Measurements from ENCODE around the gene KCTD16. TPM values are rescaled to one million over a fixed set of nuclear protein-coding genes. Genes with fewer than 3 reads are reported as not detected.

KCTD16 gene
- total RNA-seq, 1 donor from 2014 or later = 0.18 TPM

DNA sequence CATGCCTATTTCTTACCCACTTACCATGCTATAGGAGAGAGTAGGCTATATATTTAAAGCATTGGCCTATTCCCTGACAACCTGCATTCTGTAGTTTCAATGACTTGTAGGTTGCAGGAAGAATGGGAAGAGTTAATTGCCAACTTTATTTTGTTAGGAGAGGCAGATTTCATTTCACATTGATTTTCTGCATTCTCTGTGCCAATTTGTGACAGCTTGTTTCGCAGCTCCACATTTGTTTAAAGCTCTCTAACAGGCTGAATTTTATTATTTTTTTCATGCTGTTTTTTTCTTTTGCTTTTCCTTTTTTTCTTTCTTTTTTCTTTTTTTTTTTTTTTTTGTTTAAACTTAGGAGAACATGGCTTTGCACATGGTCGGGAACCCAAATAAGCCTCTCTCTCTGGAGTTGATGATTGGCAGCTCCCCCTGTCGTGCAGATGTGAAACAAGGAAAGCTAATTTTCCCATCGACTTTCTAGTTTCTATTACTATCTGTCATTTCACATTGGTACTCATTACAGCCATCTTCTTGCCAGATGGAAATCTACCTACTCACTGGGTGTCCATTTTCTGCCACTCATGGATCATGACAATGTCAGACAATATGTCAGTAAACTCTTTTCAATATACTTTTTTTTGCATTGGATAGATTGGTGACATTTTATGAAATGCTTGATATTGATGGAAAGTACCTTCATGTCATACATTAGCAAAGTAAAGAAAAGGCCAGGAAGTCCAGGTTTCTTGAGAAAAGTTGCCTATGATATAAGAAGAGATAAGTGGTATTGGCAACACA lies 223.2 kb downstream of the KCTD16 start:
- DNase-seq (ENCODE audit: extremely low read depth, low read depth, low spot score) = no peak

DNA sequence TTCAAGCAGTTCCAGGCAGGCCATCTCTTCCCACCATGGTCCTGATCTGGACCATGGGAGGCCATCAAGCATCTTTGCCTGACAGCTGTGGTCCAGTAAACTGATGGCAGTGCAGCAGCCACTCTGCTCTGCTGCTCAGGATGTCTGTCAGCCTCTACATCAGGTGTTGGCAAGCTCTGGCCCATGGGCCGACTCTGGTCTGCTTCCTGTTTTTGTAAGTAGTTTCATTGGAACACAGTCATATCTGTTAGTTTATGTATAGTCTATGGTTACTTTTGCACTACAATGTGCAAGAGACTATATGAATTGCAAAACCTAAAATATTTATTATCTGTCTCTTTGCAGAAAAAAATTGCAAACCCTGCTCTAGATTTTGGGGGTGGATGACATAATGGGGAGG lies 225.0 kb downstream of the KCTD16 start:
- no peak for DNase-seq (ENCODE audit: extremely low read depth, low read depth, low spot score)

DNA sequence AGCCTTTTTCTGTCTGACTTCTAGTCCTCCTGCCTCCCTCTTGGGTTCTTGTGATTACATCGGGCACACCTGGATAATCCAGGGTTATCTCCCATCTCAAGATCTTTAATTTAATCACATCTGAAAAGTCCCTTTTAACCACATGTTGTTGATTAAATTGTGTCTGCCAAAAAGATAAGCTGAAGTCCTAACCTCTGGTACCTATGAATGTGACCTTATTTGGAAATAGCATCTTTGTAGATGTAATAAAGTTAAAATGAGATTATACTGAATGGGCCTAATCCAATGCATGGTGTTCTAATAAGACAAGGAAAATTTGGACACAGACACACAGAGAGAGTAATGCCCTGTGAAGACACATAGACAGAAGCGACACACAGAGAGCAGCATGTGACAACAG lies 232.4 kb downstream of the KCTD16 start:
- DNase-seq (ENCODE audit: extremely low read depth, low read depth, low spot score) = no peak

DNA sequence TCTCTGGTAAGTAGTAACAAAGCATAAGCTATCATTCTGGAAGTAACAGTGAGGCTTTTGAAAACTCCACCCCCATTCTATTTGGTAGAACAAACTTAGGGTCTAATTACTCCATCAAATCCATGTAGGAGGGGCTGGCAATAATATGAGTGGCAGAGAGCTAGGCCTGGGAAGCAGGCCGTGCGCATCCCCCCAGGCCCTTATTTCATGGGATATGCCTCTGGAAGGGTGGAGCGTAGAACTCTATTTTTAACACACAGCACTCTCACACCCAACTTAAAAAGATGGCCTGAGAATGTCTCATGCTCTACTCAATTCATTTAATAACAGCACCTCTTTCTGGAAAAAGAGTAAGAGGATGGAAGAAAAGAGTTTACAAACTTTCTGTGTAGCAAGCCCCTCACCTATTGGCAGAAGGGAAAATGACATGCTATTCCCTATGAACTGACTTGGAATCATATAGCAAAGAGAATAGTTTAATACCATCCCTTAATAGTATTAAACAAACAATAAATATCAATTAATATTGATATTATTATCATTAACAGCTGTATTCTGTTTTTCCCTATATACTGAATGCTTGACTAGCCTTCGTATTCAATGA lies 233.2 kb downstream of the KCTD16 start:
- no peak for DNase-seq (ENCODE audit: extremely low read depth, low read depth, low spot score)

DNA sequence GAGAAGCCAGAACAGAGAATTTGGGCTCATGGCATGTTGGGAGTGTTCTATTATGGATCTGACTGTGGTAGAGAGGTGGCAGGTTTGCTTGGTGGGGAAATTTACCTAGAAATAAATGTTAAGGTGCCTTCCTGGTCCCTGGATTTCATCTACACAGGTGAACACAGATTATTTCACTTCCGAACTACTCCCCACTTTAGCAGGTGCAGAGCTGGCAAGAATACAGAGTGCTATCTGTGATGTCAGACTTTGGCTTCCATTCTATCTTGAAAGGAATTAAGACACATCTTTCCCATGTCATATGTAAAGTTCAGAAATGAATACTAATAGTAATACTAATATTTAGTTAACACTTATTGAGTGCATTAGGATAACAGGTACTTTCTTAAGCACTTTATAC lies 234.0 kb downstream of the KCTD16 start:
- no peak for DNase-seq (ENCODE audit: extremely low read depth, low read depth, low spot score)

DNA sequence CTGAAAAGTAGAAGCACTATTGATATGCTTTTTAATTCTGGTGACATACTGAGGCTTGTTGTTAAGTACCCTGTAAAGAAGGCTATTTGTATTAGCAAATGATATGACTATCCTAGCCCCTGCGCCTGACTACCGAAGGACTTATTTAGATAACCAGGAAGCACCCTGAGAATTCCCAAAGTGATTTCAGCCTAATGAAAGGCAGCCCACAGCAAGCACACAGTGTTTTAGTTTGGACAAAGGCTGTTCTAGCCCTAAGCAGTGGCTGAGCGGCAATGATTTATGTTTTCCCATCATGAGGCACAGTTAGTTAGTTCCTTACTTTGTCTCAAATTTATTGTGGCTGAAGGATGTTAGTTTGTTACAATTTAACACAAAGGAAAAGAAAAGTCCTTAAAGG lies 235.3 kb downstream of the KCTD16 start:
- DNase-seq (ENCODE audit: extremely low read depth, low read depth, low spot score) = no peak

DNA sequence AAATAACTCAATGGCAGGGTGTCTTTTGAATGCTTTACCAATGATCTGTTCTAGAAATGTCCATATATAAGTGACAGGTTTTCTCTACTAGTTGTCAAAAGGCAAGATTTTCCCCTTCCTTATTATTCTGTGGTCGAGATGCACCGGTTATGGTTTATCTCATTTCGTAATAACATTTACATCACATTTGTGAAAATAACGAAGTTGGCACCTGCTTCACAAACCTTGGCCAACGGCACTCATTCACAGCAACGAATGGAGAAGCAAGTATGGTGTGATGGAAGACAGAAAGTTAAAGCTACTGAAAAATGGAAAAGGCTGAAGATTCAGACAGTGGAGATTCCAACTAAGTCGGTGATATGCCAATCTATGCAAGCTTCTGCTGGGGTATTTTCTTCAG lies 235.8 kb downstream of the KCTD16 start:
- DNase-seq (ENCODE audit: extremely low read depth, low read depth, low spot score) = no peak

DNA sequence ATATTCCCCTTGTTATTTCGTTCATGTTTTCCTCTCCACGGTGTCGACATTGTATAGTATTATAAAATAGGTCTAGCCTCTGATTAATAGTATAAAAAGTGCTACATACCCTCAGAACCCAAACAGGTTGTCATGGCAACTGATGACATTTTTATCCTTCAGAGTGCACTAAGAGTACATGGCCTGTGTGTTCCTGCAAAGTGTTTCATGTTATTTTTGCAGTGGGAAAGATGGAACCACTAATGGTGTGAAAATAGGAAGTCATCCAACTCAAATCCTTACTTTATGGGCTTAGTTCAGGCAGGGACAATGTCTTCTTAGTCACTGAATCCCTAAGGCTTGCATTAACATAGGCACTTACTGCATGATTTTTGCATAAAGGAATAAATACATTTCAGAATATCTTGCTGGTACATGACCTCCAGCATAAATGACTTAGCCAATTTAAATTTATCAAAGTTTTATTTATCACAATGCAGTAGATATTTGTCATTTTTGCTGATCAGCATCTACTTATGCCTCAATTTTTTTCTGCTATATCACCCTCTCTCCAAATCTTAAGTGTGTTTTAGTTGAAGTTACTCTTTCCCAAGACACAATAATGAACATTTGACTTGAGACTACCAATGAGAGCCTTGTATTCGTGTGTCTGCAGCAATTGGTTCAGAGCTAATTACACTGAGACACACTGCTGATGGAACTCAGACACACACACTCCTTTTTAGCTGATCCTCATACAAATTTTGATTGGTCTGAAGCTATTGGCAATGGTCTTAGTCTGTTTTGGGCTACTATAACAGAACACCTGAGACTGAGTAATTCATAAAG lies 243.7 kb downstream of the KCTD16 start:
- DNase-seq (ENCODE audit: extremely low read depth, low read depth, low spot score) = no peak

DNA sequence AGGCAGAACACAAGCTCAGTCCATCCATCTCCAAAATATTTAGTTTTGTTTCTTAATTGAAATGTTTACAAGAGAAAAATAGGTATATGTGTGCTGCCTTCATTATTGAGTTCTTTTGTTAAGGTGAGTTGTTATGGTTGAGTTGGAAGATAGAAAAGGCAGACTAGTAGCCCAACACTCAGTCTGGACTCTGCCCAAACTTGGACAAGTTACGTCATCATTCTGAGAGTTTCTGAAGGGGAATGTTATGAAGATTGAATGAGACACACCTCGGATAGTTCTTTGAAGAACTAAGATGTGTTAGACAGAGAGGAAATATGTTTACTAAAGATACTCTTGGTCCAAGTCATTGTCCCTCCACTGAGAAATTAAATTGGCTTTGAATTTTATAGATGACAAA lies 245.5 kb downstream of the KCTD16 start:
- no peak for DNase-seq (ENCODE audit: extremely low read depth, low read depth, low spot score)

DNA sequence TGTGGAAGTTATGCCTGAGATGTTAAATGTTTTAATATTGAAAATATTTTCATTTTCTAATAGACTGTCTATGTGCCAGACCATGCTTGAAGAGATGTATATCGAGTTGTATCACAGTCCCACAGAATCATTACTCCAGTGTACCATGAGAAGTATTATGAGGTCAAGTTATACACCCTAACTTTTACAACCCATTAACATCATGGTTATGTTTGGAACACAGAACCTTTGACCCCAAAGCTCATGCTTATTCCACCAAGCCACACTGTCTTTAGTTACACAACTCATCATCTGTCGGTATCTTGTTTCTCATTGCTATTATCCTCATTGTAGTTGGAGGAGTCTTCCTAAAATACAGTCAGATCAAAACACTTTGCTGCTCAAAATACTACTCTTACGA lies 248.0 kb downstream of the KCTD16 start:
- no peak for DNase-seq (ENCODE audit: extremely low read depth, low read depth, low spot score)

DNA sequence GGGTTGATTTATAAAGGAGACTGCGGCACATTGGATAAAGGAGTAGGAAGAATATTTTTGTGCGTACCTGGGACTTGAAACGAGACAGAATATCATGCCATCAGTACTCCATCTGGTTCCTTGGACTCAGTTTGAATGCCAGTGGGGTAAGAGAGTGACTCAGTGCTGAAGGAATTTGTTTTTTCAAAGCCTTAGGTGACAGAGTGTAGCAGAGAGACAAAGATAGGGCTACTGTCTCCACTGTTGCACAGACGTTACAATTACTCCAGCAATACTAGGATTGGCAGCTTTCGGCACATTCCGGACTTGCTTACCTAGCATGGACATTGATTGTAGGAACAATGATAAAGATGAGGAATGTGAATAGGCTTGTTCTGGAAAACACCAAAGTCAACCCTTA lies 250.7 kb downstream of the KCTD16 start:
- no peak for DNase-seq (ENCODE audit: extremely low read depth, low read depth, low spot score)

DNA sequence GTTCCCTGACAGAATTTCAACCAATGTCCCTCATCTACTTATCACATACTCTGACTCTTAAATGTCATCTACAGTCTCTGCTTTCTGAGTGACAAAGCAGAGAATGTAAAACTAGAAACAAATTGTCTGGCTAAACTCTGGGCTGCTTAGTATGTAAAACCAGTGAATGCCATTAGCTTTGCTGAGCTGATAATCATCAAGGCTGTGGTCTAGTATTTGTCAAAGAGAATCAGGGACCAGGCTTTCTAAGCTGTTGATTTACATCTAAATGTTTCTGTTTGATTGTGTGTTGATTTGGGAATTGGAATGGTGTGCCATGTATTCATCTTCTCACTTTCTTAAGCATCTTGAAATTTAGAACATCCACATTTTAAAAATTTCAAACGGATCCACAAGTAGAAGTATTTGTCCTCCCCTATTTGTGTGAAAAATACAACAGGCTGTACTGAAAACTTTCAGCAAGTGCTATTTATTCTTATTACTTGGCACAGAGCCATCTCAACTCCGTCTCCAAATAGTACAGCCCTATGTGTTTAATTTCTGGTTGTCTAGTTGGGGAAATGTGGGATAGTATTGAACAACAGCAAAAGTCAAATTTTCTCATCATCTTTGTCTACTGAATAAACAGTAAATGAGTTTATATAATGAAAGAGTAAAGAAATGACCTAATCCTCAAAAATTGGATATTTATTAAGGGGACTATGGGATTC lies 251.5 kb downstream of the KCTD16 start:
- no peak for DNase-seq (ENCODE audit: extremely low read depth, low read depth, low spot score)

DNA sequence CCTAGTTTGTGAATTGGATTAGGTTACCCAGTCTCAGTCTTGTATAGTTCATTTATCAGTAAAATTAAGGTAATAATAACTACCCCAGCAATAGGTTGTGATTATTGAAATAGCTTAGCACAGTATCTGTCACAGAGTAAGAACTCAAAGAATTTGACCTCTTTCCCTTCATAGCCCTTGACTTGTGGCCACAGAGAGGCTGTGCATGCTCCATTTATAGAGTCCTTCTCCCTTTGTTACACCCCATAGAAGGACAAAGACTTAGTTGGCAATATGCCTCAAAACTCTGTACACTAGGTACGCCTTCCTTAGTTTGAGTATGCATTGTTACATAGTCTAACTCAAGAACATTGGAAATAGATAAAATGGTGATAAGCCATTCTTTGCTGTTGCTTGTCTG lies 257.2 kb downstream of the KCTD16 start:
- no peak for DNase-seq (ENCODE audit: extremely low read depth, low read depth, low spot score)

DNA sequence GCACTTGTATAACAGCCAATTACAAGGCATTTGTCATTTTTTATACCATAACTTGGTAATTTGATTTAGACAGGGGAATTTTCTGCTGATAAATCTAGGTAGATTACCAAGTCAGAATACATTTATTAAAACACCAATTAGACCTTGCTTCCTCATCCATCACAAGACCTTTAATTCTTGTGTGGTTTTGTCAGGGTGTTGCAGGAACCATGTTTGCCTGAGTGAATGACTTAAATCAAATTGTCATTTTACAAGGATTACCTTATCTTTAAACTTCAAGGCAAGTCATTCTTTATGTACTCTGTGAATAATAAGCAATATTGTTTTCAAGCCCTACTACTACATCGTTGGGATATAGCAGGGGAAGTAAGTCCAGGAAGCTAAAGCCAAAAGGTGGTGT lies 257.7 kb downstream of the KCTD16 start:
- no peak for DNase-seq (ENCODE audit: extremely low read depth, low read depth, low spot score)

DNA sequence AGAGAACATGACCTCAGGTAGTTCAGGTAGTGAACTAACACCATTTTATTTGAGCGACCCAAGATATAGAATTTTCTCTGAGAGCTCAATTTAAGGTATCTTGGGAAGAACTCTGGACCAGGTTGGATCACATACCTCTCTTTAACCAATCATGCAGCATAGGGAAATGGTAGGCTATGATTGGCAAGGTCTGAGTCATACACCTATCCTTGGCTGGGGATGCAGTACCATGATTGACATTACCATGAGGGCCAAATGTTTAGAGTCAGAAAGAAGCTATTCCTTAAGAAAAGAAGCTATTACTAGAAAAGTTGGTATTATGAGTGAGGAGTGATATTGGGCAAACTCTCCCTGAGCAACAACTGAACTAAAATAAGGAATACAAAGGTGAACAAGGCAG lies 258.7 kb downstream of the KCTD16 start:
- DNase-seq (ENCODE audit: extremely low read depth, low read depth, low spot score) = no peak

DNA sequence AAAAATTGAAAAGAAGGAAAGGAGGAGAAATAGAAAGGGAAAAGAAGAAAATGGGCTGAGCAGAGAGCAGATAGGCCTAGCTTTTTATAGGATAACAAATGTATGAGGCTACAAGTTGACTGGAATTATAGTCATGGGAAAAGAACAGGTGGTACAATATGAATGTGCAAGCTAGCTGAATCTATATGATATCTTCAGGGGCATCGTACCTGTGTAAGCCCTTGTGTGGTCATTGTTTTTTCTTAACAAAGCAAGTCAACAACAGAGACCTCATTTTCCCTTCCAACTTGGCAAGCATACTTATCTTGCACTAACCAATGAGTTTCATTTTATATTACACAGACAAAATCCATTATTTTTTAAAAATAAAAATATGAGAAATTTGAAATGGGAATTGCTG lies 259.2 kb downstream of the KCTD16 start:
- DNase-seq (ENCODE audit: extremely low read depth, low read depth, low spot score) = no peak

DNA sequence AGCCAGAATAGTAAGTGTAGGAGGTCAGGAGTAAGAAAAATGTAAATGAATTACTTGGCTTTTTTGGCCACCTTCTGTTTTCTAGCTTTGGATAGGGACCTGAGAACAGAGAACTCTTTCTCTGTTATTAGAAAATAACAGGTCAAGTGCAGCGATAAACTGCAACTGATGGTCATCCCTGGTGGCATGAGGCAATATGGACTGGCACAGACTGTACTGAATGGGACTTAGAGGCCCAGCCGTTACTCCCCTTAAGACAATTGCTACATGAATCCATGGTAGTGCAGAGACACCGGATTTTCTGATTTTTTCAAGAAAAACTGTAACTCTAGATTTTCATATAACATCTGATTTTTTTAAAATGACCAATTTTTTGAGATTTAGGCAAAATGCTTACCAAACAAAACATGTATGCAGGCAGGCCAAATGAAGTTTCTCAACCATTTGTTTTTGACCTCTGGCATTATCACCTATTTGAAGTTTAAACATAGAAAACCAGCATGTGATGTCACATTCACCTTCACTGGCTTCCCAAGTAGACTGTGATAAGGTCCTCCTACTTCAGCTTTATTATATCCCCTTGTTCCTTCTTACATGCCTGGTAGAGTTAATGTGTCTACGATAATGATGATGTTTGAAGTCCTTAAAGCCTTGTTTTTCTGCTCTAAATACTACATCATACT lies 262.6 kb downstream of the KCTD16 start:
- DNase-seq (ENCODE audit: extremely low read depth, low read depth, low spot score) = no peak

DNA sequence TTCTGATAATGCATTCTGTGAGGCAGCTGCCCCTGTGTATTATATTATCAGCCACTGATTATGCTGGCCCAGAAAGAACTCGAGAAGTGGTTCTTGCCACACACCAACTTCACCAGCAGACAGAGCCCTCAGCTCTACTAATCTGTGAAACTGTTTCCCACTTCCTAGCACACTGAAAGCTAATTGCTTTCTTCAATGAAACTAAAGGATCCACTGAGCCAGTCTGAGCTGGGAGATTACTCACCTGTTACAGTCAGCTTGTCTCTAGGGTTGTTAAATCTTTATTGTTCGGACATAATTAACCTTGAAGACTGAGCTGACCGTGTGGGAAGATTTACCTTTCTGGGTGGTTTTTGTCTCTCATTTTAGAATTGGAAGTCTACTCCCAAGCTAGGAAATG lies 263.2 kb downstream of the KCTD16 start:
- DNase-seq (ENCODE audit: extremely low read depth, low read depth, low spot score) = no peak

DNA sequence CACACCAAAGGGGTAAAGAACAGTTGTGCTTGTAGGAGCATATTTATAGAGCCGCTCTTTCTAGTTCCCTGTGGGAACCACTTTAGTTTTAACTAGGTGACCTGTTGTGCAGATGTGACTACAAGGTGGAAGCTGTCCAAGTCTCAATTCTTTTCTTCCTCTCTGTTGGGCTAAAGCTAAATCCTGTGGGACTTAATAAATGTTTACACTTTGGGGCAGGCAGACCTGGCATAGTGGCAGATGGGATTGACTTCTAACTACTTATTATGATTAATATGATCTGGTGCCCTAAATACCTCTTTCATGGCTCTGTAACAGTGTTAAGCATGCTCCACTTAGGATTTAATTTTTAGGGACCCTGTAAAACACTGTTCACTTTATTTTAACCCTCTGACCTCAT lies 265.3 kb downstream of the KCTD16 start:
- no peak for DNase-seq (ENCODE audit: extremely low read depth, low read depth, low spot score)

DNA sequence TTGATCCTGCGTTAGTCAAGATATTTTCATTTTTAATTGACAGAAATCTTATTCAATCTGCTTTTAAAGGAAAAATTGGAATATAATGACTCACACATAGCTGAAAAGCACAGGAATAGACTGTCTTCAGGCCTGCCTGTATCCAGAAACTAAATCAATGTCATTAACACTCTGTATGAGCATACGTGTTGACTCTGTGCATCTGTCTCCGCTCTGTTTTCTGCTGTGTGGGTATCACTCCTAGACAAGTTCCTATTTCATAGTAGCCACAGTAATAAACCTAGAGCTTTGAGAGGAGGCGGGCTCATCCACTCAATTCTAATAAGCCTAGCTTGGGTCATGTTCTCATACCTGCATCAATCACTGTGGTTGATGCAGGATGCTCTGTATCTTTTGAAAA lies 267.6 kb downstream of the KCTD16 start:
- no peak for DNase-seq (ENCODE audit: extremely low read depth, low read depth, low spot score)

DNA sequence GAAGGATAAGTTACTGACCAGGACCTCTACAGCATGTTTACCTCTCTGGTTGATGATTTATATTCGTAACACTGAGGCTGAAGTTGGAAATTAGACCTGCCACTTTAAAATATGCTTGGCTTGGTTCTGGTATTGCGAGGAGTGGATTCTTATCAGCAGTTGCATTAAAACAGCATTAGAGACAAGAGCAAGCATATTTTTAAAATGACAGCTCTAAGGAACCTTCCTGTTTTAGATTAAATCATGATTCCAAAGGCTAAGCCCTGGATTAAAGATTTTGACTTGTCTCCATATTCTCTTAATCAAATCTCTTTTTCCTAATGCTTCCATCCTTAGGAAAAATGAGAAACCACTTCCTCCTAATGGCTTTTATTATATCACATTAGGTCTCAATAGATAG lies 277.8 kb downstream of the KCTD16 start:
- DNase-seq (ENCODE audit: extremely low read depth, low read depth, low spot score) = no peak

Measured in glomerular endothelial cell (primary cell).